Panc1 (cell line): ENCODE results near the gene ABTB2.
"Not testable (repeated sequence)": the region's sequence is repeated elsewhere in the genome, so short reads cannot be mapped to it uniquely, and the experiment has no call there.

Source experiments
- CTCF ChIP-seq: fragments of 450-650 bp; IDR thresholded peaks from 2 replicates; pipeline ENCODE4 v1.5.1; 2017; ENCODE audit warnings: mild to moderate bottlenecking
- POLR2AphosphoS5 ChIP-seq: IDR thresholded peaks from 2 replicates; pipeline ENCODE4 v1.6.1; 2012; ENCODE audit warnings: mild to moderate bottlenecking, low read depth, low read length, moderate library complexity
- REST ChIP-seq, 2 experiments: IDR thresholded peaks; 2 replicates each; pipeline ENCODE4 v1.6.1; 2011 to 2012; ENCODE audit warnings: low read depth in 2 of 2, control low read depth in 1 of 2, low read length in 1 of 2, mild to moderate bottlenecking in 1 of 2, moderate library complexity in 1 of 2; ENCODE audit not compliant: insufficient read depth in 1 of 2
- TCF7L2 ChIP-seq: IDR thresholded peaks from 2 replicates; pipeline ENCODE4 v1.6.1; 2011; ENCODE audit warnings: mild to moderate bottlenecking, low read depth, low read length, inconsistent platforms

- not testable (repeated sequence) for TF ChIP-seq REST (IDR thresholded peaks at IDR 0.05; ENCODE audit: insufficient read depth in 1 of 2, low read depth in 2 of 2, low read length in 1 of 2); CTCF; POLR2AphosphoS5; TCF7L2
Observed at GRCh38 chr11:34180814-34181165, 177.0 kb downstream of the ABTB2 start.
